ENCODE results near the gene MLLT3.
A peak's percentile ranks its signal among the peaks of the same experiment; 100 is the strongest.

Gene MLLT3

DNA sequence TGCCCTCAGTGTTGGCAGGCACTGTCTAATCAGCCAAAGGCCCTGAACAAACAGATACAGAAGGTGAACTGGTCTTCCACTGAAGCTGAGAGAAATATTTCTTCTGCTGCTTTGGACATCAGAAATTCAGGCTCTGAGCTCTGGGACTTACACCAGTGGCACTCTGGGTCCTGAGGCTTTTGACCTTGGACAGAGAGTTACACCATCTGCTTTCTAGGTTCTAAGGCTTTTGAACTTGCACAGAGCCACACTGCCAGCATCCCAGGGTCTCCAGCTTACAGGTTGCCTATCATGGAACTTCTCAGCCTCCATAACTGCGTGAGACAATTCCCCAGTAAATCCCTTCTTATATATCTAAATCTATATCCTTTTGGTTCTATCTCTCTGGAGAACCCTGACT, 326.7 kb downstream of the MLLT3 start:
- no peak for TF ChIP-seq TOX (CRISPR knock-in tag; IDR thresholded peaks at IDR 0.05; ENCODE audit: borderline replicate concordance)
- TF ChIP-seq ZFP3 (CRISPR knock-in tag; IDR thresholded peaks at IDR 0.05) = no peak
- TF ChIP-seq ZFP30 (CRISPR knock-in tag; IDR thresholded peaks at IDR 0.05) = no peak
- no peak for TF ChIP-seq ZNF70 (CRISPR knock-in tag; IDR thresholded peaks at IDR 0.05)
- TF ChIP-seq, protein P1, sequence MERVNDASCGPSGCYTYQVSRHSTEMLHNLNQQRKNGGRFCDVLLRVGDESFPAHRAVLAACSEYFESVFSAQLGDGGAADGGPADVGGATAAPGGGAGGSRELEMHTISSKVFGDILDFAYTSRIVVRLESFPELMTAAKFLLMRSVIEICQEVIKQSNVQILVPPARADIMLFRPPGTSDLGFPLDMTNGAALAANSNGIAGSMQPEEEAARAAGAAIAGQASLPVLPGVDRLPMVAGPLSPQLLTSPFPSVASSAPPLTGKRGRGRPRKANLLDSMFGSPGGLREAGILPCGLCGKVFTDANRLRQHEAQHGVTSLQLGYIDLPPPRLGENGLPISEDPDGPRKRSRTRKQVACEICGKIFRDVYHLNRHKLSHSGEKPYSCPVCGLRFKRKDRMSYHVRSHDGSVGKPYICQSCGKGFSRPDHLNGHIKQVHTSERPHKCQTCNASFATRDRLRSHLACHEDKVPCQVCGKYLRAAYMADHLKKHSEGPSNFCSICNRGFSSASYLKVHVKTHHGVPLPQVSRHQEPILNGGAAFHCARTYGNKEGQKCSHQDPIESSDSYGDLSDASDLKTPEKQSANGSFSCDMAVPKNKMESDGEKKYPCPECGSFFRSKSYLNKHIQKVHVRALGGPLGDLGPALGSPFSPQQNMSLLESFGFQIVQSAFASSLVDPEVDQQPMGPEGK (CRISPR knock-in tag; IDR thresholded peaks at IDR 0.05; ENCODE audit: borderline replicate concordance) = no peak
- TF ChIP-seq ZC3H10 (CRISPR knock-in tag; IDR thresholded peaks at IDR 0.05) = no peak
- TF ChIP-seq GLIS3 (CRISPR knock-in tag; IDR thresholded peaks at IDR 0.05) = no peak
- ATAC-seq = no peak

DNA sequence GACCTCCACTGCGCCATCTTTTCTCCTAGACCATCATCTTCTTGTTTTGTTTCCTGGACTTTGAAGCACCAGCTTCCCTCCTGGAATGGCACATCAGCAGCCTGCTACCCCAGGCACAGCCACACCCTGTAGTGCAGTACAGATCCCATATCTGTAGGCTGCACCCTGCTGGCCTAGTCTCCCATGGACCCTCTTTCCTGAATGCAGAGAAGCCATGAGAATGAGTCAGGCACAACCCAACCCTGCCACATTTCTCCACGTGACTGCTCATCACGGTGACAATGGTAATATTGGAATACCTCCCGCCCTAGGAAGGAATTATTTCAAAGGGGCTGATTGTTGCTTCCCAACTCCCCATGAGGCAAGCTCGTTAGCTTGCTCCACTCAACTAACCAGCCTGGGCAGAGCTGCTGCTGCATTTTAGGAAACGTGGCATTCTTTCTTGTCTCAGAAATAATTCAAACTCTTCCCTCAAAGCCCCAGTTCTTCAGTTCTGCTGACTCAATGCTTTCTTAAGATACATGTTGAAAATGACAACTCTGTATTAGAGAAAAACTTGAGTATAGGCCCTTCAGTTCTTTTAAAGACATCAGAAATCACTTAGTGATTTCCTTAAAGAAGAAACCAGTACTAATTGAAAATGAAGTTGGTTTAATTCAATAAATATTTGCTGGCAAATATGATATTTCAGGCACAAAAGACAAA, 328.1 kb downstream of the MLLT3 start:
- TF ChIP-seq TCF4 (CRISPR knock-in tag; IDR thresholded peaks at IDR 0.05; ENCODE audit: borderline replicate concordance) (no peak), ZFP3 (CRISPR knock-in tag; IDR thresholded peaks at IDR 0.05) (no peak), ESRRG (CRISPR knock-in tag; IDR thresholded peaks at IDR 0.05) (no peak), PPARA (CRISPR knock-in tag; IDR thresholded peaks at IDR 0.05; ENCODE audit: borderline replicate concordance) (no peak), CSDC2 (CRISPR knock-in tag; IDR thresholded peaks at IDR 0.05) (no peak), ZNF8 (CRISPR knock-in tag; IDR thresholded peaks at IDR 0.05) (no peak), GLIS3 (CRISPR knock-in tag; IDR thresholded peaks at IDR 0.05) (no peak), TOX (CRISPR knock-in tag; IDR thresholded peaks at IDR 0.05; ENCODE audit: borderline replicate concordance) (no peak), RARB (CRISPR knock-in tag; IDR thresholded peaks at IDR 0.05) (no peak), ISL1 (CRISPR knock-in tag; IDR thresholded peaks at IDR 0.05) (no peak)
- TF ChIP-seq, protein P2, sequence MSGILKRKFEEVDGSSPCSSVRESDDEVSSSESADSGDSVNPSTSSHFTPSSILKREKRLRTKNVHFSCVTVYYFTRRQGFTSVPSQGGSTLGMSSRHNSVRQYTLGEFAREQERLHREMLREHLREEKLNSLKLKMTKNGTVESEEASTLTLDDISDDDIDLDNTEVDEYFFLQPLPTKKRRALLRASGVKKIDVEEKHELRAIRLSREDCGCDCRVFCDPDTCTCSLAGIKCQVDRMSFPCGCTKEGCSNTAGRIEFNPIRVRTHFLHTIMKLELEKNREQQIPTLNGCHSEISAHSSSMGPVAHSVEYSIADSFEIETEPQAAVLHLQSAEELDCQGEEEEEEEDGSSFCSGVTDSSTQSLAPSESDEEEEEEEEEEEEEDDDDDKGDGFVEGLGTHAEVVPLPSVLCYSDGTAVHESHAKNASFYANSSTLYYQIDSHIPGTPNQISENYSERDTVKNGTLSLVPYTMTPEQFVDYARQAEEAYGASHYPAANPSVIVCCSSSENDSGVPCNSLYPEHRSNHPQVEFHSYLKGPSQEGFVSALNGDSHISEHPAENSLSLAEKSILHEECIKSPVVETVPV (CRISPR knock-in tag; IDR thresholded peaks at IDR 0.05) = no peak
- TF ChIP-seq, protein P3, sequence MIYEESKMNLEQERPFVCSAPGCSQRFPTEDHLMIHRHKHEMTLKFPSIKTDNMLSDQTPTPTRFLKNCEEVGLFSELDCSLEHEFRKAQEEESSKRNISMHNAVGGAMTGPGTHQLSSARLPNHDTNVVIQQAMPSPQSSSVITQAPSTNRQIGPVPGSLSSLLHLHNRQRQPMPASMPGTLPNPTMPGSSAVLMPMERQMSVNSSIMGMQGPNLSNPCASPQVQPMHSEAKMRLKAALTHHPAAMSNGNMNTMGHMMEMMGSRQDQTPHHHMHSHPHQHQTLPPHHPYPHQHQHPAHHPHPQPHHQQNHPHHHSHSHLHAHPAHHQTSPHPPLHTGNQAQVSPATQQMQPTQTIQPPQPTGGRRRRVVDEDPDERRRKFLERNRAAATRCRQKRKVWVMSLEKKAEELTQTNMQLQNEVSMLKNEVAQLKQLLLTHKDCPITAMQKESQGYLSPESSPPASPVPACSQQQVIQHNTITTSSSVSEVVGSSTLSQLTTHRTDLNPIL (CRISPR knock-in tag; IDR thresholded peaks at IDR 0.05; ENCODE audit: low read depth) = no peak
- ATAC-seq = no peak

DNA sequence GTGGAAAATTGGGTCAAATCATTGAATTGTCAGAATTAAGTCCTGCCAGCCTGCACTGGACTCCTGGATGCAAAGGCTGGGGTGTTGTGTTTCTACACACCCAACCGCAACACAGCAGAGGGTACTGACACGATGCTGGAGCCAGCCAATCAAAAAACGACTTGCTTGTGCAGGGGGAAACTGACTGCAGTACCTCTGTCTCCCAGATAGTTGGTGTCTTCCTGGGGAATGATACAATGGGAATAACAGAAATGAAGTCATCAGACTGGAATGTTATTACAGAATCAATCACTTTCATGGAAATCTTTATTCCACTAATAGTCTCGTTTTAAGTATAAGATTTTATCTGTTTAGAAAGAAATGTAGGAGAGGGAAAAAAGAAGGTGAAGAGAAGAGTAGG, 330.3 kb downstream of the MLLT3 start:
- TF ChIP-seq, protein P3 (CRISPR knock-in tag; IDR thresholded peaks at IDR 0.05; ENCODE audit: low read depth) = no peak
- TF ChIP-seq PPARA (CRISPR knock-in tag; IDR thresholded peaks at IDR 0.05; ENCODE audit: borderline replicate concordance) = no peak
- ATAC-seq = peak; percentile 87

Measured in SK-N-SH treated with all-trans-retinoic acid at 6 μM for 48 hours (cell line).